HG03103 (cell line): Measurements from ENCODE around the gene ZGRF1.
A peak's percentile ranks its signal among the peaks of the same experiment; 100 is the strongest.
"Not testable (repeated sequence)": the region's sequence is repeated elsewhere in the genome, so short reads cannot be mapped to it uniquely, and the experiment has no call there.

Experiments used
- ATAC-seq: cut with Tn5 transposase; IDR thresholded peaks from one replicate; pipeline ENCODE4 v1.9.1; 2021; ENCODE audit warnings: low read depth; ENCODE audit not compliant: unreplicated experiment

Gene ZGRF1

GRCh38 chr4:112562254-112562879 is 74.3 kb downstream of the ZGRF1 start:
- no peak for ATAC-seq

GRCh38 chr4:112560084-112560483 is 76.6 kb downstream of the ZGRF1 start:
- ATAC-seq = peak; percentile 69

GRCh38 chr4:112559053-112559452 is 77.7 kb downstream of the ZGRF1 start:
- ATAC-seq = no peak

- no peak for ATAC-seq
Observed at GRCh38 chr4:112557676-112558411, 78.9 kb downstream of the ZGRF1 start.

GRCh38 chr4:112554271-112554670 is 82.4 kb downstream of the ZGRF1 start:
- ATAC-seq = not testable (repeated sequence)

GRCh38 chr4:112552668-112553067 is 84.0 kb downstream of the ZGRF1 start:
- ATAC-seq = no peak

GRCh38 chr4:112550728-112551127 is 86.0 kb downstream of the ZGRF1 start:
- ATAC-seq = no peak

GRCh38 chr4:112546476-112546875 is 90.2 kb downstream of the ZGRF1 start:
- ATAC-seq = no peak

- ATAC-seq = no peak
Observed at GRCh38 chr4:112545346-112545745, 91.4 kb downstream of the ZGRF1 start.

GRCh38 chr4:112540695-112541094 is 96.0 kb downstream of the ZGRF1 start:
- ATAC-seq = no peak

- no peak for ATAC-seq
Observed at GRCh38 chr4:112536123-112536522, 100.6 kb downstream of the ZGRF1 start.

- no peak for ATAC-seq
Observed at GRCh38 chr4:112532267-112532666, 104.4 kb downstream of the ZGRF1 start.

- no peak for ATAC-seq
Observed at GRCh38 chr4:112531146-112531545, 105.6 kb downstream of the ZGRF1 start.

GRCh38 chr4:112526061-112526460 is 110.6 kb downstream of the ZGRF1 start:
- ATAC-seq = no peak

- peak; percentile 82 for ATAC-seq
Observed at GRCh38 chr4:112523764-112524505, 112.8 kb downstream of the ZGRF1 start.

GRCh38 chr4:112523008-112523721 is 113.5 kb downstream of the ZGRF1 start:
- peak; percentile 35 for ATAC-seq

- ATAC-seq = not testable (repeated sequence)
Observed at GRCh38 chr4:112522431-112522830, 114.3 kb downstream of the ZGRF1 start.

- no peak for ATAC-seq
Observed at GRCh38 chr4:112521123-112522023, 115.3 kb downstream of the ZGRF1 start.

- ATAC-seq = no peak
Observed at GRCh38 chr4:112520598-112521122, 116.0 kb downstream of the ZGRF1 start.
